A549 (cell line): ENCODE results near the gene POLR2C.

Source experiments
- HOXA7 ChIP-seq: fragments of 250-450 bp; sonication (Bioruptor Pico); IDR thresholded peaks from 2 replicates; pipeline ENCODE4 v1.5.0; 2020; ENCODE audit warnings: mild to moderate bottlenecking, moderate library complexity
- JUN ChIP-seq, 2 experiments: fragments of >200 bp; sonication (Bioruptor Twin); formaldehyde crosslinking; IDR thresholded peaks; 2 replicates in 1 of 2; 3 replicates in 1 of 2; pipeline ENCODE4 v1.6.1; 2016 to 2017
- POLR2A ChIP-seq: IDR thresholded peaks from 2 replicates; pipeline ENCODE4 v1.6.1; 2012; ENCODE audit warnings: mild to moderate bottlenecking, low read length
- RCOR1 ChIP-seq: fragments of 150-350 bp; IDR thresholded peaks from 2 replicates; pipeline ENCODE4 v1.6.1; 2014; ENCODE audit warnings: antibody characterized with exemption, low read length, low read depth

GRCh38 chr16:57481421-57481820, 18.9 kb downstream of the POLR2C start:
- TF ChIP-seq HOXA7, result no peak
- no peak for TF ChIP-seq RCOR1
- TF ChIP-seq JUN (IDR thresholded peaks at IDR 0.05), result no peak
- no peak for TF ChIP-seq POLR2A
